Measurements from ENCODE around the gene PALM.

DNA sequence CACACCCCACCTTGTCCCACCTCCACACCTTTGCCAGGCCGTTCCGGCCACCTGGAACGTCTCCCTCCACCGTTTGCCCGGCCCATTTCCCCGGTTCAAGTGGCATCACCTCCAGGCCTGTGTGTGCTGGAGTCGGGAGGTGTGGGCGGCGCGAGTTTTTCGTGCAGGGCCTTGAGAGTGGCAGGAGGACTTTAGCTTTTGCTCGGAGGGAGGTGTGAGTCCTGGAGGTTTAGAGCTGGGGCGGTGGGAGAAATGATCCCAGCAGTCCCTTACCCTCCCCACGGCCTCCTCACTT is 4.3 kb upstream of the PALM start:
- TF ChIP-seq, protein P1, sequence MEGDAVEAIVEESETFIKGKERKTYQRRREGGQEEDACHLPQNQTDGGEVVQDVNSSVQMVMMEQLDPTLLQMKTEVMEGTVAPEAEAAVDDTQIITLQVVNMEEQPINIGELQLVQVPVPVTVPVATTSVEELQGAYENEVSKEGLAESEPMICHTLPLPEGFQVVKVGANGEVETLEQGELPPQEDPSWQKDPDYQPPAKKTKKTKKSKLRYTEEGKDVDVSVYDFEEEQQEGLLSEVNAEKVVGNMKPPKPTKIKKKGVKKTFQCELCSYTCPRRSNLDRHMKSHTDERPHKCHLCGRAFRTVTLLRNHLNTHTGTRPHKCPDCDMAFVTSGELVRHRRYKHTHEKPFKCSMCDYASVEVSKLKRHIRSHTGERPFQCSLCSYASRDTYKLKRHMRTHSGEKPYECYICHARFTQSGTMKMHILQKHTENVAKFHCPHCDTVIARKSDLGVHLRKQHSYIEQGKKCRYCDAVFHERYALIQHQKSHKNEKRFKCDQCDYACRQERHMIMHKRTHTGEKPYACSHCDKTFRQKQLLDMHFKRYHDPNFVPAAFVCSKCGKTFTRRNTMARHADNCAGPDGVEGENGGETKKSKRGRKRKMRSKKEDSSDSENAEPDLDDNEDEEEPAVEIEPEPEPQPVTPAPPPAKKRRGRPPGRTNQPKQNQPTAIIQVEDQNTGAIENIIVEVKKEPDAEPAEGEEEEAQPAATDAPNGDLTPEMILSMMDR (IDR thresholded peaks at IDR 0.05; ENCODE audit: low read length): no peak
- no peak for TF ChIP-seq EZH2 (optimal IDR thresholded peaks at IDR 0.05; ENCODE audit: low read depth, low read length)
